ENCODE results near the gene ABHD5.

ABHD5 gene

DNA sequence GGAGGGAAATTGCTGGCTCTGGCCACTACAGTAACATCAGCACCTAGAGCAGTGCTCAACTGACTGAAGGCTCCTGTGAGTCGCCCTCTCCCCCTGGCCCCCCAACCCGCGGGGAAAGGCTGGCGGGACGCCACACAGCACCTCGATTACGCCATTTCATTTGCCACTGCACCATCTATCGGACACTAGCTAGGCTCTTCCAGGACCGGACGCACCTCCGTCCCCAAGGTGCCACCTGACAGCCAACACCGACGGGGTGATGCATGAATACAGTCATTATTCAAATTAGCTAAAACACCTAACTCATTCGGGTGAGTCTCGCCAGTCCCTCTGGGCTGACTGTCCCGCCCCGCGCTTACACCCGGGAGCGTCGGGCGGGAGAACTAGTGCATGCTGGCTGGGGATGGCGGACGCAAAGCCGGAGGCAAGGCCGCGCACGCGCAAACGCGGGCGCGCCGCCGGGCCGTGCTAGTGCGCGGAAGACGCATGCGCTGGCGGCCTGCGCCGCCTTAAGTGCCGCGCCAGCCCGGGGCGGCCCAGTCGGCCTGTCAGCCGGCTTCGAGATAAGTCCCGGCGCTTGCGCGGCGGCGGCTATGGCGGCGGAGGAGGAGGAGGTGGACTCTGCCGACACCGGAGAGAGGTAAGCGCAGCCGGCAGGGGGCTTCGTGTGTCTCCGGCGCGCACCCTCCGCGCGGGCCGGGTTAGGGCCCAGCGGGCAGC, at the start of gene ABHD5:
Gene ABHD5 (plus strand): TSS at position 539 of the 720 bp plus-strand sequence. CDS start 55 bp downstream, at position 594.
- H3K4me3 ChIP-seq (replicated peaks in 1 of 2; ENCODE audit: low read depth in 2 of 2, low read length in 2 of 2) = peak within 1 kb of the TSS; percentile 70 to 82
- TF ChIP-seq, protein P1, sequence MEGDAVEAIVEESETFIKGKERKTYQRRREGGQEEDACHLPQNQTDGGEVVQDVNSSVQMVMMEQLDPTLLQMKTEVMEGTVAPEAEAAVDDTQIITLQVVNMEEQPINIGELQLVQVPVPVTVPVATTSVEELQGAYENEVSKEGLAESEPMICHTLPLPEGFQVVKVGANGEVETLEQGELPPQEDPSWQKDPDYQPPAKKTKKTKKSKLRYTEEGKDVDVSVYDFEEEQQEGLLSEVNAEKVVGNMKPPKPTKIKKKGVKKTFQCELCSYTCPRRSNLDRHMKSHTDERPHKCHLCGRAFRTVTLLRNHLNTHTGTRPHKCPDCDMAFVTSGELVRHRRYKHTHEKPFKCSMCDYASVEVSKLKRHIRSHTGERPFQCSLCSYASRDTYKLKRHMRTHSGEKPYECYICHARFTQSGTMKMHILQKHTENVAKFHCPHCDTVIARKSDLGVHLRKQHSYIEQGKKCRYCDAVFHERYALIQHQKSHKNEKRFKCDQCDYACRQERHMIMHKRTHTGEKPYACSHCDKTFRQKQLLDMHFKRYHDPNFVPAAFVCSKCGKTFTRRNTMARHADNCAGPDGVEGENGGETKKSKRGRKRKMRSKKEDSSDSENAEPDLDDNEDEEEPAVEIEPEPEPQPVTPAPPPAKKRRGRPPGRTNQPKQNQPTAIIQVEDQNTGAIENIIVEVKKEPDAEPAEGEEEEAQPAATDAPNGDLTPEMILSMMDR (IDR thresholded peaks at IDR 0.05; ENCODE audit: low read depth, low read length) = peak; percentile 19
- DNase-seq (ENCODE audit: low read depth in 2 of 2) = peak; percentile 95 to 97

DNA sequence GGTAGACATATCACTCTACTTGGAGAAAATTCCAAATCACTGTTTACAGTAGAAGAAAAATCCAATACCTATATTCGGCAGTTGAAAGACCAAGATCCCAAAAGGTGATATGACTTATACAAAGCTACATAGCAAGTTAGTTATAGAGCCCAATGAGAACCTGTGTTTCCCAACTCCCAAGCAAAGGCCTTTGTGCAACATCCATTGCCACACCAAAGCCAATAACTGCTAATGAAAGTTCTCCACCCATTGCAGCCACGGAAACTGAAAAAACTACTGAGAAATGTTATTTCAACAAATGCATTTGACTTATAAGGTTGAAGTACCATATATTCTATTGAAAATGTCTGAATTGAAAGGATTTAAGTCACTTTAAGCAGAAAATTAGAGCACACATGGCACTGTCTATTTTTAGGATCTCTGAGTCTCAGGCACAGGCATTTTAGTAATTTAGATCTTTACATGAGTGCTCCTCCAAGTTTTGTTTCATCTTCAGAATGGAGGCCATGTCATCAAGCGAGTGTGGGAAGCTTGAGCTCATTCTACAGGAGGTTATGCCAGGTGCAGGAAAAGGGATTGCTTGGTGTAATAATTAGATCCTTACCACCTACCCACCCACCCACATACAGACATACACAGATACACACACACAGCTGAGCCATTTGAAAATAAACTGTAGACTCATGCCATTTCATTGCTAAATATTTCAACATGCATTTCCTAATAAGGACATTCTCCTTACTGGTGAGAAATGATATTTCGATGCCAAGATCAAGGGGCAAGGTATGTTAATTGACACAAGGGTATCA, 49.2 kb upstream of the ABHD5 start:
- no peak overlapping the region for H3K4me3 ChIP-seq (replicated peaks in 1 of 2; ENCODE audit: low read depth in 2 of 2, low read length in 2 of 2)
- TF ChIP-seq, protein P1 (IDR thresholded peaks at IDR 0.05; ENCODE audit: low read depth, low read length) = no peak
- peak in 1 of 2 donors; percentile 25 for DNase-seq (ENCODE audit: low read depth in 2 of 2)

DNA sequence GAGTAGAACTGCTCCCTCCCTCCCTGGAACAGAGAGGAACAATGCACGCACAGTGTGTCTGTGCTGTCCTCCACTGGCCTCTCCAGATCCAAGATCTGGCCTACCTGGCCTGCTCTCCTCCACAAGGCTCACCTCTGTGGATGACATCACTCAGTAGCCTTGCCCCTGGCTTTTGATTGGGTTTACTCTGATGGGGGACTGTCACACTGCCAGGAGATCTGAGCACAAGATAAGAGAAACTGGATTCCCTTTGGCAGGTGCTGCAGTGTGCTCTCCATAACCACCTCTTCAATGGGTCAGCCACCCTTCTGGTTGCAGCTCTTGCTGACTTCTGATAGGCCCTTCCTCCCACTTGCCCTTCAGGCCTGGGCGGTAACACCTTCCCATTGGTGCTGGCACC, 46.3 kb upstream of the ABHD5 start:
- TF ChIP-seq, protein P1 (IDR thresholded peaks at IDR 0.05; ENCODE audit: low read depth, low read length) = no peak
- no peak for DNase-seq (ENCODE audit: low read depth in 2 of 2)
- H3K4me3 ChIP-seq (replicated peaks in 1 of 2; ENCODE audit: low read depth in 2 of 2, low read length in 2 of 2) = no peak overlapping the region

DNA sequence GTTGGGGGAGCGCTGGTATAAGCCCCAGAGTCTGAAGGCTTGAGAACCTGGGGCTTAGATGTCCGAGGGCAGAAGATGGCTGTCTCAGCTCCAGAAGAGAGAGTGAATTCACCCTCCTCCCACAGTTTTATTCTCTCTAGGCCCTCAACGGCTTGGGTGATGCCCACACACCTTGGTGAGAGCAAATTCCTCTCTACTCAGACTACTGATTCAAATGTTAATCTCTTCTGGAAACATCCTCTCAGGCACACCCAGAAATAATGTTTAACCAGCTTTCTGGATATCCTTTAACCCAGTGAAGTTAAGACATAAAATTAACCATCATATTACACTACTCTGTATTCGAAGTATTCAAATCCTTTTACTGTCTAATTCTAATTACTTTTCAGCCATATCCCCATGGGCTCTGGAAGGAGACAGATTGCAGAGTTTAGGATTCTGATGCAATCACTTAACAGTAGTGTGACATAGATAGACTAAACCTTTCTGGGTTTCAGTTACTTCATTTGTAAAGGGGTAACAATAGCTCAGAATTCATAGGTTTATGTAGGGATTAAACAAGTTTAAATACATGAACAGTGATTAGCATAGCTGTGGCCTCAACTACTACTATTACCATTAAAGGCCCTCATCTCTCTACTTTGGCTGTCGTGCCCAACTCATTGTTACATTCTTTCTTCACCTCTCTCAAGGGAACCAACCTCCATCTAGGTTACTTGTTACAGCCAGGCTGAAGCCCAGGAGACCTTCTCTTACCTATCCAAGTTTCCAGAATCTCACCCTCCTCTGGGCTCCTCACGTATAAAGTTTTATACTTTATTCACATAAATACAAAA, 43.2 kb upstream of the ABHD5 start:
- peak in 1 of 2 donors; percentile 17 for DNase-seq (ENCODE audit: low read depth in 2 of 2)
- no peak overlapping the region for H3K4me3 ChIP-seq (replicated peaks in 1 of 2; ENCODE audit: low read depth in 2 of 2, low read length in 2 of 2)
- TF ChIP-seq, protein P1 (IDR thresholded peaks at IDR 0.05; ENCODE audit: low read depth, low read length) = no peak

DNA sequence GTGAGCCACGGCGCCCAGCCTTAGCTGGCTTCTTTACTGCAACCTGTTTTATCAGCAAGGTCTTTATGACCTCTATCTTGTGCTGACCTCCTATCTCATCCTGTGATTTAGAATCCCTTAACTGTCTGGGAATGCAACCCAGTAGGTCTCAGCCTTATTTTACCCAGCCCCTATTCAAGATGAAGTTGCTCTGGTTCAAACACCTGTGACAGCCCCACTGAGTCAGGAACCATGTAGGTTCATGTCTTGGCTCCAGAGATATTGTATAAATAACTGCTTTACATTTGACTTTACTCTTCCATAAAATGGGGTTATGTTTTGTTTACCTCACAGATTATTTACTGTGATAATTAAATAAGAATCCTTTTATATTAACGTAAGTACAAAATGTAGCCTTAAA, 41.8 kb upstream of the ABHD5 start:
- H3K4me3 ChIP-seq (replicated peaks in 1 of 2; ENCODE audit: low read depth in 2 of 2, low read length in 2 of 2) = no peak overlapping the region
- TF ChIP-seq, protein P1 (IDR thresholded peaks at IDR 0.05; ENCODE audit: low read depth, low read length) = no peak
- no peak for DNase-seq (ENCODE audit: low read depth in 2 of 2)

DNA sequence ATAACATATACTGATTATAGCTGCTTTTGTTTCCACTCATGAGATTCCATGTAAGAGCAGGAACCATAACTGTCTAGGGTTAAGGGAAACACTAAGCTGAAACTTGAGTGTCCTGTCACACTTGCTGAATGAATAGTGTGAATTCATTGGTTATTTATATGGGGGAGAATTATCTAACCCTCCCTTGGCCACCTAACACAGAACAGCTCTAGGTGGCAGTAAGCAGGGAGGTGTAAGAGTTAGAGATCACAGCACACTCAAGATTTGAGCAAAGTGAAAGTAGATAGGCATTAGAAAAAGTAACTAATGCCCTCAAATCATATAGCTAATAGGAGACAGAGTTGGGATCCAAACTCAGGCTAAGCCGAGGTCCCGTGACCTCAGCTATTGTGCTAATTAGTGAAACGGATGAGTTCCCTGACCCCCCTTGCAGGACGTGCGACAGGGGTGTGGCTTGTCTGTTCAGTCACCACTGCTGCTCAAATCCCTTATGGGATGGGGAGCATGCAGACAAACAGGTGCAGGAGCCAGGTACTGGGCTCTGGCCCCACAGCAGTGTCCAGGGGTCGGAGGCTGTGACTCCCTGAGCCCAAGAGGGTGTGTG, 41.3 kb upstream of the ABHD5 start:
- TF ChIP-seq, protein P1 (IDR thresholded peaks at IDR 0.05; ENCODE audit: low read depth, low read length) = no peak

More for the DNA sequence above, 41.3 kb upstream of the ABHD5 start:
- H3K4me3 ChIP-seq (replicated peaks in 1 of 2; ENCODE audit: low read depth in 2 of 2, low read length in 2 of 2) = no peak overlapping the region
- DNase-seq (ENCODE audit: low read depth in 2 of 2) = no peak
